Activated CD4-positive, alpha-beta T cell treated with anti-CD3 and anti-CD28 coated beads for 24 hours (primary cell): ENCODE measurements around the gene MCMBP.

Source experiments
- DNase-seq, 2 donors: peaks; one replicate each; pipeline ENCODE4 v3.0.0-alpha.2; 2020; ENCODE audit warnings: low read depth in 2 of 2

Gene MCMBP

DNA sequence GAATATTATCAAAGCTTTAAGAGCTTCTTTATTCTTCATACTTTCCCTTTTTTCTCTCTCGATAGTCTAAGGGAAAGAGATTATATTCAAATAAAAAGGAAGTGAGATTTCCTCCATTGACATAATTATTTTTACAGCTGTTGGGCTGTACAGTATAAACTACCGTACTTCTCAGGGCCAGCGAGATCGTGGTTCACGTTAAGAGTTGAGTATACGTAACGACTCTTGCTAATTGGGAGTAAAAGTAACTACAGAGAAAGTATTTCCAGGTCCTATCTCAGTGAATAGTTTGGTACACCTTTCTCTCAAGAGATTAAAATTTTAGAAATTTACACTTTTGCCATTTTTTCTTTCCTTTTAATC is 89.0 kb downstream of the MCMBP start:
- no peak for DNase-seq

DNA sequence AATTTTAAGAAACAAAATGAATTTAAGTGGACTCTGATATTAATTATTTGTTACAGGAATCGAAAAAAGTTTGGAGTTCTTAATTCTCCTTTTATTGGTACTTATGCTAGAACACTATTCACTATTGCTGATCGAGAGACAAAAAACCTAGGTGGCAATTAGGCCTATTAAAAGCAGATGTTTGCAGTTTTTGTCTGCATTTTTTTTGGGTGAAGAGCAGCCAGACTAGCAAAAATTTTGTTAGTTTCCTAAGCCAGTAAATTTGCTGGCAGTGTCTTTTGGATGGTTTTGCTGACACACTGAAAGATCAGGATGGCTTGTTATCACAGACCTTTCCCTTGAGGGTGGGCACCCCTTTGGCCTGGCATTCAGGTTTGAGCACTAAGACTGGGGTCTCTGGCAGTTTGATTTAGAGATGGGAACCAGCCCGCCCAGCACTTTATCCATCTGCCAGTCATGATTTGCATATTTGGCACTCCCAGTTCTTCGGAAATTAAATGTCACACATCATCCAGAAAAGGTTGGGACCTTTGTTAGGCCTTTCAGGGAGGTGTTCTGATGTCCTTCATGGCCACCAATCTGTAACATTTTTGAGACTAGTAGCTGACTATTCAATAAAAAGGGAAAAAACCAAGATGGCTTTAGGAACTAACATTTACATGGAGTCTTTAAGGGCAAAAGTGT is 89.5 kb downstream of the MCMBP start:
- DNase-seq: no peak

GRCh38 chr10:119781498-119781897 is 91.1 kb downstream of the MCMBP start:
- no peak for DNase-seq

- no peak for DNase-seq
Observed at GRCh38 chr10:119780879-119781480, 91.7 kb downstream of the MCMBP start.
